Sigmoid colon (tissue), 4 donors: ENCODE measurements around the gene FAR2.

Experiments used
- POLR2A ChIP-seq, 2 donors: fragments of 450-650 bp; IDR thresholded peaks; one replicate each; pipeline ENCODE4 v1.6.1; 2016; ENCODE audit warnings: antibody characterized with exemption in 2 of 2, mild to moderate bottlenecking in 2 of 2, moderate library complexity in 2 of 2
- POLR2AphosphoS5 ChIP-seq, 4 donors: sonication (generic); formaldehyde crosslinking; IDR thresholded peaks; one replicate each; pipeline ENCODE4 v1.6.1; 2017; ENCODE audit warnings: antibody characterized with exemption in 4 of 4
- TF ChIP-seq, protein P1 (sequence below), 4 experiments: fragments of 450-650 bp in 3 of 4; fragments of 200-600 bp in 1 of 4; IDR thresholded peaks; one replicate each; pipeline ENCODE4 v1.5.1; 2016 to 2019; ENCODE audit warnings: antibody characterized with exemption in 4 of 4, mild to moderate bottlenecking in 3 of 4, moderate library complexity in 2 of 4

DNA sequence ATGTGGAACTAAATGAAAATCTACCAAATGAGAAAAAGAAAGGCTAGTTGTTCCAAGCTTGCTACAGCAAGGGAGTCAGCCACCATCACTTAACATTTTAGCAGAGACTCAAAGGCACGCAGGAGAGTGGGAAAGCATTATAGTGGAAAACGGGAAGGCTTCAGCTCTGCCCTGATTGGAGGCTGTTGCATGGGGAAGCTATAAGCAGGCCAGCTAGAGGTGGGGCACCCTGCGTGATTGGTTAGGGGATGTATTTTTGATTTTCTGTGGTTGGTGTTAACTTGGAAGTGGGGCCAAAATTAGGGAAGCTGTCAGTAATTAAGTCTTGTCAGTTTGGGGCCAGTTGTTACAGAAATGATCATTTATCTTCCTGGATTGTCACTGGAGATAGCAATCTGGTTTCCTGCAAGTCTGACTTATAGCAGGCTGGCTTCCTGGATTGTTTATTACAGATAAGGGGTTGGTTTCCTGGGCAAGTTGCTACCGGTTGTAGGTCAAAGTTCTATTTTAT lies 93.9 kb downstream of the FAR2 start:
- TF ChIP-seq, protein P1, sequence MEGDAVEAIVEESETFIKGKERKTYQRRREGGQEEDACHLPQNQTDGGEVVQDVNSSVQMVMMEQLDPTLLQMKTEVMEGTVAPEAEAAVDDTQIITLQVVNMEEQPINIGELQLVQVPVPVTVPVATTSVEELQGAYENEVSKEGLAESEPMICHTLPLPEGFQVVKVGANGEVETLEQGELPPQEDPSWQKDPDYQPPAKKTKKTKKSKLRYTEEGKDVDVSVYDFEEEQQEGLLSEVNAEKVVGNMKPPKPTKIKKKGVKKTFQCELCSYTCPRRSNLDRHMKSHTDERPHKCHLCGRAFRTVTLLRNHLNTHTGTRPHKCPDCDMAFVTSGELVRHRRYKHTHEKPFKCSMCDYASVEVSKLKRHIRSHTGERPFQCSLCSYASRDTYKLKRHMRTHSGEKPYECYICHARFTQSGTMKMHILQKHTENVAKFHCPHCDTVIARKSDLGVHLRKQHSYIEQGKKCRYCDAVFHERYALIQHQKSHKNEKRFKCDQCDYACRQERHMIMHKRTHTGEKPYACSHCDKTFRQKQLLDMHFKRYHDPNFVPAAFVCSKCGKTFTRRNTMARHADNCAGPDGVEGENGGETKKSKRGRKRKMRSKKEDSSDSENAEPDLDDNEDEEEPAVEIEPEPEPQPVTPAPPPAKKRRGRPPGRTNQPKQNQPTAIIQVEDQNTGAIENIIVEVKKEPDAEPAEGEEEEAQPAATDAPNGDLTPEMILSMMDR (IDR thresholded peaks at IDR 0.05) = no peak
- no peak for TF ChIP-seq POLR2AphosphoS5 (IDR thresholded peaks at IDR 0.05)
- no peak for TF ChIP-seq POLR2A (IDR thresholded peaks at IDR 0.05)
